ENCODE measurements around the gene RANBP9. TPM values are rescaled to one million over a fixed set of nuclear protein-coding genes. Genes with fewer than 3 reads are reported as not detected.
A peak's percentile ranks its signal among the peaks of the same experiment; 100 is the strongest.

Gene RANBP9
- total RNA-seq, 2 donors from 2014 or later: 43.7 to 45.4 TPM

DNA sequence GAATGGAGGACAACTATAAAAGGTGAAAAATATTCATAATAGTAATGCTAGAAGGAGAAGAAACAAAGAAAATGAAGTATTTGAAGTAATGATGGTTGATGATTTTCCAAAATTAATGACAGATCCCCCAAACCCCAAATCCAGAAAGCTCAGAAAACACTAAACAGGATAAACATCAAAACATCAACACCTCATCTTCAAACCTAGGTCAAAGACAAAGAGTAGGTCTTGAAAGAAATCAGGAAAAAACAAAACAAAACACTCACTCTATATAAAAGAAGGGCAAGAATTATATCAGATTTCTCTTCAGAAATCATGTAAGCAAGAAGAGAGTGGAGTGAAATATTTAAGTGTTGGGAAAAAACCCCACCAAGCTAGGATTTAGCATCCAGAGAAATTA is 38.7 kb downstream of the RANBP9 start:
- Mint-ChIP-seq H3K27ac (peak overlapping the region; percentile 15), H3K9me3 (peaks cover 27% of the 10 kb centered on the region), H3K27me3 (ENCODE audit: insufficient read depth) (no peaks in the 10 kb centered on the region), H3K36me3 (ENCODE audit: low read depth) (peaks cover 14% of the 10 kb centered on the region), H3K4me3 (no peak overlapping the region), H3K4me1 (peaks cover 28% of the 10 kb centered on the region)
- no peak overlapping the region for H3K4me3 ChIP-seq (ENCODE audit: low read length)
- H3K9me3 ChIP-seq (ENCODE audit: control insufficient read depth, low read length): peaks cover 37% of the 10 kb centered on the region
- H3K9ac ChIP-seq (ENCODE audit: extremely low read depth, low read length, poor library complexity, severe bottlenecking): no peak overlapping the region
- DNase-seq: no peak
- H3K36me3 ChIP-seq (ENCODE audit: control insufficient read depth, insufficient read depth, low read length): peaks cover 8% of the 10 kb centered on the region
- no peaks in the 10 kb centered on the region for H3K4me1 ChIP-seq (ENCODE audit: control insufficient read depth, insufficient read depth, low read length)
- no peak overlapping the region for H3K27ac ChIP-seq (ENCODE audit: low read depth, low read length)
- H3K27me3 ChIP-seq (ENCODE audit: control insufficient read depth, insufficient read depth, low read length, poor library complexity, severe bottlenecking): no peaks in the 10 kb centered on the region
- TF ChIP-seq, protein P1, sequence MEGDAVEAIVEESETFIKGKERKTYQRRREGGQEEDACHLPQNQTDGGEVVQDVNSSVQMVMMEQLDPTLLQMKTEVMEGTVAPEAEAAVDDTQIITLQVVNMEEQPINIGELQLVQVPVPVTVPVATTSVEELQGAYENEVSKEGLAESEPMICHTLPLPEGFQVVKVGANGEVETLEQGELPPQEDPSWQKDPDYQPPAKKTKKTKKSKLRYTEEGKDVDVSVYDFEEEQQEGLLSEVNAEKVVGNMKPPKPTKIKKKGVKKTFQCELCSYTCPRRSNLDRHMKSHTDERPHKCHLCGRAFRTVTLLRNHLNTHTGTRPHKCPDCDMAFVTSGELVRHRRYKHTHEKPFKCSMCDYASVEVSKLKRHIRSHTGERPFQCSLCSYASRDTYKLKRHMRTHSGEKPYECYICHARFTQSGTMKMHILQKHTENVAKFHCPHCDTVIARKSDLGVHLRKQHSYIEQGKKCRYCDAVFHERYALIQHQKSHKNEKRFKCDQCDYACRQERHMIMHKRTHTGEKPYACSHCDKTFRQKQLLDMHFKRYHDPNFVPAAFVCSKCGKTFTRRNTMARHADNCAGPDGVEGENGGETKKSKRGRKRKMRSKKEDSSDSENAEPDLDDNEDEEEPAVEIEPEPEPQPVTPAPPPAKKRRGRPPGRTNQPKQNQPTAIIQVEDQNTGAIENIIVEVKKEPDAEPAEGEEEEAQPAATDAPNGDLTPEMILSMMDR (conservative IDR thresholded peaks at IDR 0.05): no peak

- H3K27ac ChIP-seq (ENCODE audit: low read depth, low read length): no peak overlapping the region
- whole genome bisulfite sequencing, 2 experiments (ENCODE audit: insufficient coverage in 1 of 2, insufficient read length in 1 of 2): 96 to 100% methylated on average over 1 of the region's 1 CpG
- H3K27me3 Mint-ChIP-seq (ENCODE audit: insufficient read depth): no peaks in the 10 kb centered on the region
Measured at GRCh38 chr6:13671548-13672127, 40.0 kb downstream of the RANBP9 start.

DNA sequence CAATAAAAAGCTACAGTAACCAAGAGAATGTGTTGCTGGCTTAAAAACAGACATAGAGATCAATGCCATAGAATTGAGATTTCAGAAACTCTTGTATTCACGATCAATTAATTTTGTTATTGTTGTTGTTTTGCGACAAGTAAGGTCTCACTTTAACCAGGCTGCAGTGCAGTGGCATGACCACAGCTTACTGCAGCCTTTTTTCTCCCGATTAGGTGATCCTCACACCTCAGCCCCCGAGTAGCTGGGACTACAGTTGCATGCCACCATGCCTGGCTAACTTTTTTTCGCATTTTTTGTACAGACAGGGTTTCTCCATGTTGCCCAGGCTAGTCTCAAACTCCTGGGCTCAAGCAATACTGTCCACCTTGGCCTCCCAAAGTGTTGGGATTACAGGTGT is 42.2 kb downstream of the RANBP9 start:
- H3K4me1 Mint-ChIP-seq: peaks cover 28% of the 10 kb centered on the region
- 89 to 95% methylated on average over 5 of the region's 5 CpGs for WGBS, 2 experiments (ENCODE audit: insufficient coverage in 1 of 2, insufficient read length in 1 of 2)
- H3K4me3 Mint-ChIP-seq: no peak overlapping the region
- Histone ChIP-seq H3K9me3 (ENCODE audit: control insufficient read depth, low read length) (peaks cover 23% of the 10 kb centered on the region), H3K36me3 (ENCODE audit: control insufficient read depth, insufficient read depth, low read length) (peaks cover 4% of the 10 kb centered on the region), H3K27ac (ENCODE audit: low read depth, low read length) (no peak overlapping the region), H3K27me3 (ENCODE audit: control insufficient read depth, insufficient read depth, low read length, poor library complexity, severe bottlenecking) (no peaks in the 10 kb centered on the region), H3K4me1 (ENCODE audit: control insufficient read depth, insufficient read depth, low read length) (no peaks in the 10 kb centered on the region), H3K4me3 (ENCODE audit: low read length) (no peak overlapping the region), H3K9ac (ENCODE audit: extremely low read depth, low read length, poor library complexity, severe bottlenecking) (no peak overlapping the region)
- peaks cover 14% of the 10 kb centered on the region for H3K36me3 Mint-ChIP-seq (ENCODE audit: low read depth)
- no peak for DNase-seq
- H3K9me3 Mint-ChIP-seq: peaks cover 21% of the 10 kb centered on the region
- TF ChIP-seq, protein P1 (conservative IDR thresholded peaks at IDR 0.05): no peak
- peak overlapping the region; percentile 58 for H3K27ac Mint-ChIP-seq
- H3K27me3 Mint-ChIP-seq (ENCODE audit: insufficient read depth): no peaks in the 10 kb centered on the region

More at GRCh38 chr6:13671548-13672127, 40.0 kb downstream of the RANBP9 start:
- Histone ChIP-seq H3K4me3 (ENCODE audit: low read length) (no peak overlapping the region), H3K36me3 (ENCODE audit: control insufficient read depth, insufficient read depth, low read length) (peaks cover 4% of the 10 kb centered on the region), H3K4me1 (ENCODE audit: control insufficient read depth, insufficient read depth, low read length) (no peaks in the 10 kb centered on the region), H3K9ac (ENCODE audit: extremely low read depth, low read length, poor library complexity, severe bottlenecking) (no peak overlapping the region), H3K27me3 (ENCODE audit: control insufficient read depth, insufficient read depth, low read length, poor library complexity, severe bottlenecking) (no peaks in the 10 kb centered on the region), H3K9me3 (ENCODE audit: control insufficient read depth, low read length) (peaks cover 24% of the 10 kb centered on the region)
- no peak overlapping the region for H3K27ac Mint-ChIP-seq
- no peak overlapping the region for H3K4me3 Mint-ChIP-seq
- peaks cover 31% of the 10 kb centered on the region for H3K4me1 Mint-ChIP-seq
- TF ChIP-seq, protein P1 (conservative IDR thresholded peaks at IDR 0.05): no peak
- H3K36me3 Mint-ChIP-seq (ENCODE audit: low read depth): peaks cover 14% of the 10 kb centered on the region
- peaks cover 23% of the 10 kb centered on the region for H3K9me3 Mint-ChIP-seq
- no peak for DNase-seq

Data from endodermal cell (in vitro differentiated cells).